PFSK-1 (cell line): ENCODE measurements around the gene HDC.

ENCODE experiments used
- POLR2AphosphoS5 ChIP-seq: IDR thresholded peaks from 2 replicates; pipeline ENCODE4 v1.6.1; 2012; ENCODE audit warnings: low read depth, mild to moderate bottlenecking, control low read depth, low read length, moderate library complexity
- SIN3A ChIP-seq: IDR thresholded peaks from 2 replicates; pipeline ENCODE4 v1.6.1; 2012; ENCODE audit warnings: mild to moderate bottlenecking, low read length, moderate library complexity, borderline replicate concordance; ENCODE audit not compliant: insufficient read depth

GRCh38 chr15:50256188-50257041 is 9.1 kb downstream of the HDC start:
- TF ChIP-seq POLR2AphosphoS5: no peak
- TF ChIP-seq SIN3A: no peak
